ENCODE data around the gene TRMT112. TPM values are rescaled to one million over a fixed set of nuclear protein-coding genes. Genes with fewer than 3 reads are reported as not detected.
"Not testable (repeated sequence)": the region's sequence is repeated elsewhere in the genome, so short reads cannot be mapped to it uniquely, and the experiment has no call there.

Gene TRMT112
- total RNA-seq, 2 donors from 2014 or later, result 157 to 218 TPM

GRCh38 chr11:64314805-64315561, 2.4 kb downstream of the TRMT112 start:
- H3K36me3 Mint-ChIP-seq (ENCODE audit: low read depth), result peaks cover 69% of the 10 kb centered on the region
- H3K4me1 Mint-ChIP-seq, result peaks cover 14% of the 10 kb centered on the region
- no peak overlapping the region for H3K4me3 Mint-ChIP-seq
- H3K9me3 Mint-ChIP-seq, result no peaks in the 10 kb centered on the region
- no peak for ATAC-seq (replicated peaks)
- H3K27me3 Mint-ChIP-seq, result no peaks in the 10 kb centered on the region
- H3K27ac Mint-ChIP-seq, result peak overlapping the region; percentile 41

GRCh38 chr11:64314146-64314804, 3.1 kb downstream of the TRMT112 start:
- H3K4me3 Mint-ChIP-seq, result no peak overlapping the region
- no peaks in the 10 kb centered on the region for H3K9me3 Mint-ChIP-seq
- H3K4me1 Mint-ChIP-seq, result peaks cover 12% of the 10 kb centered on the region
- ATAC-seq (replicated peaks), result no peak
- peaks cover 66% of the 10 kb centered on the region for H3K36me3 Mint-ChIP-seq (ENCODE audit: low read depth)
- H3K27me3 Mint-ChIP-seq, result no peaks in the 10 kb centered on the region
- peak overlapping the region; percentile 41 for H3K27ac Mint-ChIP-seq

DNA sequence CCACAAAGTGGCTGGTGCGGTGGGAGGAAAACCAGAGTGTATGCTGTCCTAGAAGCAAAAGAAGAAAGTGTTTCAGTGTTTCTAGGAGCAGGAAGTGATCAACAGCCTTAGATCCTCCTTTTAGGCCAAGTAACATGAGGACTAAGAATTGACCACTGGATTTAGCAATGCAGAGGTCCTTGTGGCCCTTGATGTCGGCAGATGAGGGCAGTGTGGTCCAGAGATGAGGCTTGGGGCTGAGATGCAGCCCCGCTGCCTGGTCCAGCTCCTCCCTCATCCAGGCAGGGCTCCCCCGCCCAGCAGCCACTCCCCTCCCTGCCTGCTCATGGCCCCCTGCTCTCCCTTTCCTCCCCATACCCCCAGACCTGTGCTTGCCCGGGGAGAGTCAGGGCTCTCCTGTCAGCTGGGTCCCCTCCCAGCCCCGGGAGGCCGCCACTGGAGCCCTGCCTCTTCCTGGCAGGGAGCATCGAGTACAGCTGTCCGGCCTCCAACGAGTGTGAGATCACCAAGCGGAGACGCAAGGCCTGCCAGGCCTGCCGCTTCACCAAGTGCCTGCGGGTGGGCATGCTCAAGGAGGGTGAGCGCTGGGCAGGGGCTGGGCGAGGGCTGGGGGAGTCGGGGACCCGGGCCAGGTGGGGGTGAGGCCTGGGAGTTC, 3.7 kb downstream of the TRMT112 start:
- H3K27ac Mint-ChIP-seq, result peak overlapping the region; percentile 72
- H3K9me3 Mint-ChIP-seq, result no peaks in the 10 kb centered on the region
- no peaks in the 10 kb centered on the region for H3K27me3 Mint-ChIP-seq
- peaks cover 6% of the 10 kb centered on the region for H3K4me1 Mint-ChIP-seq
- no peak for ATAC-seq (replicated peaks)
- H3K4me3 Mint-ChIP-seq, result no peak overlapping the region
- peaks cover 66% of the 10 kb centered on the region for H3K36me3 Mint-ChIP-seq (ENCODE audit: low read depth)

- H3K4me3 Mint-ChIP-seq, result no peak overlapping the region
- H3K27me3 Mint-ChIP-seq, result no peaks in the 10 kb centered on the region
- H3K4me1 Mint-ChIP-seq, result peaks cover 6% of the 10 kb centered on the region
- no peaks in the 10 kb centered on the region for H3K9me3 Mint-ChIP-seq
- H3K27ac Mint-ChIP-seq, result peak overlapping the region; percentile 72
- ATAC-seq (replicated peaks), result no peak
- peaks cover 61% of the 10 kb centered on the region for H3K36me3 Mint-ChIP-seq (ENCODE audit: low read depth)
These were observed 4.4 kb downstream of the TRMT112 start for GRCh38 chr11:64312947-64313346.

- not testable (repeated sequence) for H3K9me3 Mint-ChIP-seq; H3K27me3 Mint-ChIP-seq; ATAC-seq (replicated peaks); H3K4me1 Mint-ChIP-seq
- H3K4me3 Mint-ChIP-seq, result peak overlapping the region; percentile 98
- peak overlapping the region; percentile 57 for H3K27ac Mint-ChIP-seq
- peaks cover 38% of the 10 kb centered on the region for H3K36me3 Mint-ChIP-seq (ENCODE audit: low read depth)
These were observed 9.6 kb downstream of the TRMT112 start for GRCh38 chr11:64307795-64308194.

DNA sequence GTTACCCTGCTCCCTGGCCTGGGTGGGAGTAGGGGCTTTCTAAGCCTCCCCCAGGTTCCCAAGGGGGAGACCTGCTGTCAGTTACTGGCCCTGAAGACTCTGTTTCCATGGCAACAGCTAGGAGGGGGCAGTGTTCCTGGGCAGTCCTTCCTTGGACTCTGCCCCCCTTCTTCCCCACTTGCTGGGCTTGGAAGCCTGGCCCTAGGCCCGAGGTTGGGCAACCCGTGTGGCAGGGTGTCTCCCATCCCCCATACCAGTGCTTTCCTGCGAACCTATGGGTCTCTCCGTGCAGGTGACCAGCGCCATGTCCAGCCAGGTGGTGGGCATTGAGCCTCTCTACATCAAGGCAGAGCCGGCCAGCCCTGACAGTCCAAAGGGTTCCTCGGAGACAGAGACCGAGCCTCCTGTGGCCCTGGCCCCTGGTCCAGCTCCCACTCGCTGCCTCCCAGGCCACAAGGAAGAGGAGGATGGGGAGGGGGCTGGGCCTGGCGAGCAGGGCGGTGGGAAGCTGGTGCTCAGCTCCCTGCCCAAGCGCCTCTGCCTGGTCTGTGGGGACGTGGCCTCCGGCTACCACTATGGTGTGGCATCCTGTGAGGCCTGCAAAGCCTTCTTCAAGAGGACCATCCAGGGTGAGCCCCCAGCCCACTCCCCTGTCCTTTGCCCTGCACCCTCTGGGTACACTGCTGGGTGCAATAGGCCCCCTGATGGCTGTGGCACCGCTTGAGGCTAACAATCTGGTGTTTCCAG, 10.3 kb downstream of the TRMT112 start:
- Mint-ChIP-seq H3K27me3 (no peaks in the 10 kb centered on the region), H3K4me3 (peak overlapping the region; percentile 98), H3K4me1 (peaks cover 5% of the 10 kb centered on the region), H3K36me3 (ENCODE audit: low read depth) (peaks cover 31% of the 10 kb centered on the region), H3K27ac (peak overlapping the region; percentile 57), H3K9me3 (no peaks in the 10 kb centered on the region)
- ATAC-seq (replicated peaks), result no peak

GRCh38 chr11:64306563-64306875, 10.8 kb downstream of the TRMT112 start:
- Mint-ChIP-seq H3K27ac (peak overlapping the region; percentile 97), H3K27me3 (no peaks in the 10 kb centered on the region), H3K4me1 (peaks cover 5% of the 10 kb centered on the region), H3K4me3 (peak overlapping the region; percentile 98), H3K9me3 (no peaks in the 10 kb centered on the region), H3K36me3 (ENCODE audit: low read depth) (peaks cover 31% of the 10 kb centered on the region)
- no peak for ATAC-seq (replicated peaks)

GRCh38 chr11:64305691-64306562, 11.4 kb downstream of the TRMT112 start:
- H3K27ac Mint-ChIP-seq, result peak overlapping the region; percentile 97
- H3K36me3 Mint-ChIP-seq (ENCODE audit: low read depth), result peaks cover 29% of the 10 kb centered on the region
- peak; percentile 22 for ATAC-seq (replicated peaks)
- H3K9me3 Mint-ChIP-seq, result no peaks in the 10 kb centered on the region
- peak overlapping the region; percentile 98 for H3K4me3 Mint-ChIP-seq
- H3K27me3 Mint-ChIP-seq, result no peaks in the 10 kb centered on the region
- H3K4me1 Mint-ChIP-seq, result peaks cover 5% of the 10 kb centered on the region

- Mint-ChIP-seq H3K27me3 (peaks cover 5% of the 10 kb centered on the region), H3K4me3 (peak within 1 kb of the TSS; percentile 98), H3K4me1 (peaks cover 10% of the 10 kb centered on the region), H3K36me3 (ENCODE audit: low read depth) (peaks cover 29% of the 10 kb centered on the region), H3K9me3 (no peaks in the 10 kb centered on the region), H3K27ac (peak within 1 kb of the TSS; percentile 97)
- ATAC-seq (replicated peaks), result peak; percentile 75
These were observed 12.2 kb downstream of the TRMT112 start, which contains the start of gene ESRRA for GRCh38 chr11:64305075-64305690. Gene ESRRA, plus strand, starts transcription at chr11:64305524. Its CDS starts 1,656 bp downstream, at chr11:64307180.

- Mint-ChIP-seq H3K4me1 (peaks cover 10% of the 10 kb centered on the region), H3K4me3 (peak overlapping the region; percentile 98), H3K9me3 (no peaks in the 10 kb centered on the region), H3K27ac (peak overlapping the region; percentile 91), H3K27me3 (peaks cover 10% of the 10 kb centered on the region), H3K36me3 (ENCODE audit: low read depth) (peaks cover 28% of the 10 kb centered on the region)
- ATAC-seq (replicated peaks), result peak; percentile 55
These were observed 12.9 kb downstream of the TRMT112 start for GRCh38 chr11:64304316-64305072.

DNA sequence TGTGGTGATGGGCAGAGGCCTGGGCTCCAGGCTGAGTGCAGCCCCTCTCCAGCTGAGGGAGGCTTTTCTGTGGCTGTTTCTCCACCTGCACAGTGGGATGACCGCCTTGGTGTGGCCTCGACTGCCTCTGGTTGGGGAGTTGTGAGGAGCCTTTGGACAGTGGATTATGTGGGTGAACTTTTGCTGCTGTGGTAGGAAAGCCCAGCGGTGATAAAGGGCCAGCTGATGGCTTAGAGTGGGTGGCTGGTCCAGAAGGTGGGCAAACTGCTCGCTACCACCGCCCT, 13.4 kb downstream of the TRMT112 start:
- peak overlapping the region; percentile 91 for H3K27ac Mint-ChIP-seq
- peaks cover 23% of the 10 kb centered on the region for H3K36me3 Mint-ChIP-seq (ENCODE audit: low read depth)
- no peak for ATAC-seq (replicated peaks)
- peaks cover 10% of the 10 kb centered on the region for H3K27me3 Mint-ChIP-seq
- peak overlapping the region; percentile 98 for H3K4me3 Mint-ChIP-seq
- no peaks in the 10 kb centered on the region for H3K9me3 Mint-ChIP-seq
- H3K4me1 Mint-ChIP-seq, result peaks cover 10% of the 10 kb centered on the region

DNA sequence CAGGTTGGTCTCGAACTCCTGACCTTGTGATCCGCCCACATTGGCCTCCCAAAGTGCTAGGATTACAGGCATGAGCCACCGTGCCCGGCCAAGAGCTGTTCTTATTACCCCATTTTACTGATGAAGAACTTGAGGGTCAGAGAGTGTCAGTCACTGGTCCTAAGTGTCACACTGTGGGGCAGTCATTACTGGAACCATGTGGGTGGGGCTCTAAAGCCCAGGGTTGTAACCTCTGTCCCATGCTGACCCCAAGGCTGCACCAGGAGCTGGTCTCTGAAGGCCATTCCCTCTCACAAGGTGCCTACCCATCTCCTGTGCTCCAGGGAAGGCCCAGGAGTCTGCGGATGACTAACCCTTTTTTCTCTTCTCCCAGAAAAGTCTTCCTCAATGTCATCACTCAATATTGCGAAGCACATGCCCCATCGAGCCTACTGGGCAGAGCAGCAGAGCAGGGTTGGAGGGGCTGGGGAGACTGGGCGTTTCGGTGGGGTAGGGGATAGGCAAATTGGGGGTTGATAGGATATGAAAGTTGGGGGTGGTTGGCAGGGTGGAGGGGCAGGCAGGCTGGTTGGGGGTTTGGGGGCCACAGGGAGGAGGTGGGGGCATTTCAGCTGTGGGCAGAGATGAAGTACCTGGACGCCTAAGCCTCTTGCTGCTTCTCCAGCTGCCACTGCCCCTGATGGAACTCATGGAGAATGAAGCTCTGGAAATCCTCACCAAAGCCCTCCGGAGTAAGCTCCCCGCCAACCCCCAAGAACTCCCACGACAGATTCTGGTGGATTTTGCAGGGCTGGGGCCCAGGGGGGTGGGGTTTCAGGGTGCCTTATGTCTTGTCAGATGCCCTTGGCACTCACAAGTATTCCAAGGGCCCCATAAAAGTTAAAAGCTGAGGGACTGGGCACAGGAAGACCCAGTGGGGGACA, 14.0 kb downstream of the TRMT112 start:
- no peaks in the 10 kb centered on the region for H3K9me3 Mint-ChIP-seq
- peaks cover 20% of the 10 kb centered on the region for H3K36me3 Mint-ChIP-seq (ENCODE audit: low read depth)
- H3K4me3 Mint-ChIP-seq, result peak overlapping the region; percentile 98
- ATAC-seq (replicated peaks), result no peak
- no peak overlapping the region for H3K27ac Mint-ChIP-seq
- H3K4me1 Mint-ChIP-seq, result peaks cover 10% of the 10 kb centered on the region
- H3K27me3 Mint-ChIP-seq, result peaks cover 10% of the 10 kb centered on the region
